ENCODE measurements around the gene AK4.

- TF ChIP-seq EZH2 (IDR thresholded peaks at IDR 0.05; ENCODE audit: low read depth) (no peak), CTCF (conservative IDR thresholded peaks at IDR 0.05) (no peak)
Observed at GRCh38 chr1:65141918-65142317, 6.1 kb upstream of the AK4 start.

Measured in PC-9 (cell line).